H9 (cell line): Measurements from ENCODE around the gene KRTCAP2. TPM values are rescaled to one million over a fixed set of nuclear protein-coding genes. Genes with fewer than 3 reads are reported as not detected.

Experiments
- DNase-seq: peaks from one replicate; pipeline ENCODE4 v3.0.0-alpha.2; 2017
- H2AFZ ChIP-seq: one replicate; pipeline ENCODE4 v1.6.1; 2013; ENCODE audit warnings: mild to moderate bottlenecking, low read length, control low read depth, moderate library complexity
- H2AK5ac ChIP-seq: 2 replicates; pipeline ENCODE4 v1.6.1; 2013; ENCODE audit warnings: low read length, control low read depth, mixed read lengths; ENCODE audit not compliant: insufficient read length
- H2BK120ac ChIP-seq: one replicate; pipeline ENCODE4 v1.6.1; 2013; ENCODE audit warnings: low read depth, mild to moderate bottlenecking, low read length, control low read depth, inconsistent platforms; ENCODE audit not compliant: poor library complexity, severe bottlenecking
- H2BK12ac ChIP-seq: 2 replicates; pipeline ENCODE4 v1.6.1; 2013; ENCODE audit warnings: low read length, control low read depth, mixed read lengths, low read depth; ENCODE audit not compliant: insufficient read length
- H2BK15ac ChIP-seq: 2 replicates; pipeline ENCODE4 v1.6.1; 2013; ENCODE audit warnings: low read depth, low read length, control low read depth
- H2BK20ac ChIP-seq: one replicate; pipeline ENCODE4 v1.6.1; 2013; ENCODE audit warnings: low read depth, mild to moderate bottlenecking, low read length, control low read depth, inconsistent platforms; ENCODE audit not compliant: poor library complexity, severe bottlenecking
- H2BK5ac ChIP-seq: 2 replicates; pipeline ENCODE4 v1.6.1; 2013; ENCODE audit warnings: low read length, control low read depth, mixed read lengths; ENCODE audit not compliant: insufficient read length
- H3K14ac ChIP-seq: 2 replicates; pipeline ENCODE4 v1.6.1; 2013; ENCODE audit warnings: low read length, control low read depth; ENCODE audit not compliant: insufficient read depth
- H3K18ac ChIP-seq: 2 replicates; pipeline ENCODE4 v1.6.1; 2013; ENCODE audit warnings: low read depth, mild to moderate bottlenecking, mixed read lengths, low read length, control low read depth; ENCODE audit not compliant: insufficient read length
- H3K23ac ChIP-seq: 2 replicates; pipeline ENCODE4 v1.6.1; 2013; ENCODE audit warnings: low read length, control low read depth, mixed read lengths, low read depth; ENCODE audit not compliant: insufficient read length
- H3K23me2 ChIP-seq: 2 replicates; pipeline ENCODE4 v1.6.1; 2013; ENCODE audit warnings: low read depth, mild to moderate bottlenecking, mixed read lengths, low read length, control low read depth; ENCODE audit not compliant: insufficient read length, poor library complexity, severe bottlenecking
- H3K27ac ChIP-seq: 2 replicates; pipeline ENCODE4 v1.5.1; 2013; ENCODE audit warnings: low read length, control low read depth, mixed read lengths, low read depth; ENCODE audit not compliant: insufficient read length
- H3K27me3 ChIP-seq: 2 replicates; pipeline ENCODE4 v1.6.1; 2013; ENCODE audit warnings: low read length, control low read depth, inconsistent platforms; ENCODE audit not compliant: insufficient read depth
- H3K4ac ChIP-seq: 2 replicates; pipeline ENCODE4 v1.6.1; 2013; ENCODE audit warnings: low read depth, mild to moderate bottlenecking, control low read depth, inconsistent platforms, low read length, moderate library complexity
- H3K4me1 ChIP-seq: 2 replicates; pipeline ENCODE4 v1.6.1; 2013; ENCODE audit warnings: low read length, control low read depth, inconsistent platforms; ENCODE audit not compliant: insufficient read depth
- H3K4me2 ChIP-seq: 2 replicates; pipeline ENCODE4 v1.6.1; 2013; ENCODE audit warnings: low read length, control low read depth, mixed read lengths; ENCODE audit not compliant: insufficient read length, insufficient read depth
- H3K56ac ChIP-seq: 2 replicates; pipeline ENCODE4 v1.6.1; 2013; ENCODE audit warnings: low read depth, mild to moderate bottlenecking, mixed read lengths, low read length, control low read depth; ENCODE audit not compliant: insufficient read length
- H3K79me1 ChIP-seq: 2 replicates; pipeline ENCODE4 v1.6.1; 2013; ENCODE audit warnings: low read depth, mild to moderate bottlenecking, moderate library complexity, low read length, control low read depth, inconsistent platforms; ENCODE audit not compliant: insufficient read depth, poor library complexity, severe bottlenecking
- H3K79me2 ChIP-seq: 2 replicates; pipeline ENCODE4 v1.6.1; 2013; ENCODE audit warnings: low read length, control low read depth, inconsistent platforms; ENCODE audit not compliant: insufficient read depth
- H3K9ac ChIP-seq: 2 replicates; pipeline ENCODE4 v1.6.1; 2013; ENCODE audit warnings: low read length, control low read depth, mixed read lengths; ENCODE audit not compliant: insufficient read length; ENCODE audit errors: extremely low read depth
- H3K9me3 ChIP-seq: one replicate; pipeline ENCODE4 v1.6.1; 2013; ENCODE audit warnings: low read depth, low read length, inconsistent platforms; ENCODE audit not compliant: control insufficient read depth
- H3T11ph ChIP-seq: one replicate; pipeline ENCODE4 v1.6.1; 2013; ENCODE audit warnings: mild to moderate bottlenecking, low read length, control low read depth, inconsistent platforms
- H4K20me1 ChIP-seq: one replicate; pipeline ENCODE4 v1.6.1; 2013; ENCODE audit not compliant: control insufficient read depth, insufficient read length, insufficient read depth
- H4K5ac ChIP-seq: 2 replicates; pipeline ENCODE4 v1.6.1; 2013; ENCODE audit warnings: low read depth, mild to moderate bottlenecking, mixed read lengths, low read length, control low read depth; ENCODE audit not compliant: insufficient read length
- H4K8ac ChIP-seq: replicated peaks from 2 replicates; pipeline ENCODE4 v1.6.1; 2013; ENCODE audit warnings: low read length, control low read depth, mixed read lengths, low read depth; ENCODE audit not compliant: insufficient read length
- H4K91ac ChIP-seq: 2 replicates; pipeline ENCODE4 v1.6.1; 2013; ENCODE audit warnings: low read depth, mild to moderate bottlenecking, moderate library complexity, mixed read lengths, low read length, control low read depth; ENCODE audit not compliant: insufficient read length
- H3K27ac Mint-ChIP-seq, 3 experiments: 2 replicates in 2 of 3; 3 replicates in 1 of 3; pipeline ENCODE4 v1.8.0; 2020 to 2021; ENCODE audit warnings: mixed read lengths in 3 of 3, mild to moderate bottlenecking in 1 of 3, moderate library complexity in 1 of 3
- H3K27me3 Mint-ChIP-seq: 2 replicates; pipeline ENCODE4 v1.8.0; 2021; ENCODE audit warnings: low read depth, mild to moderate bottlenecking, moderate library complexity, mixed read lengths
- H3K36me3 Mint-ChIP-seq, 3 experiments: 2 replicates in 2 of 3; 3 replicates in 1 of 3; pipeline ENCODE4 v1.8.0; 2020 to 2021; ENCODE audit warnings: low read depth in 3 of 3, mixed read lengths in 3 of 3; ENCODE audit not compliant: insufficient read depth in 1 of 3
- H3K4me1 Mint-ChIP-seq, 2 experiments: 2 replicates each; pipeline ENCODE4 v1.8.0; 2020; ENCODE audit warnings: mixed read lengths in 2 of 2
- H3K4me3 Mint-ChIP-seq, 2 experiments: 2 replicates in 1 of 2; 3 replicates in 1 of 2; pipeline ENCODE4 v1.8.0; 2020 to 2021; ENCODE audit warnings: mild to moderate bottlenecking in 2 of 2, mixed read lengths in 2 of 2, moderate library complexity in 1 of 2
- H3K9me3 Mint-ChIP-seq, 2 experiments: 2 replicates in 1 of 2; 3 replicates in 1 of 2; pipeline ENCODE4 v1.8.0; 2020; ENCODE audit warnings: mild to moderate bottlenecking in 2 of 2, mixed read lengths in 2 of 2, moderate library complexity in 1 of 2
- WGBS: extraction: QIAGEN DNeasy Blood & Tissue Kit; methylation state at CpG from one replicate; pipeline ENCODE4 v1.1.7; 2013; ENCODE audit warnings: missing lambda C conversion rate, low lambda C conversion rate, mixed read lengths; ENCODE audit not compliant: insufficient read length; ENCODE audit errors: extremely low coverage; 5-methylcytosine and 5-hydroxymethylcytosine counted together
- total RNA-seq: library from RNA; stranded (reverse); gene quantifications from 2 replicates; pipeline ENCODE4 v1.2.1, GENCODE V29; 2021
- TF ChIP-seq, protein P1 (sequence below): fragments of 200-600 bp; sonication (generic); conservative IDR thresholded peaks from 3 replicates; pipeline ENCODE4 v1.8.0; 2021; ENCODE audit warnings: antibody characterized with exemption, mild to moderate bottlenecking

KRTCAP2 gene
- total RNA-seq, 1 experiment from 2014 or later, result 149 TPM

DNA sequence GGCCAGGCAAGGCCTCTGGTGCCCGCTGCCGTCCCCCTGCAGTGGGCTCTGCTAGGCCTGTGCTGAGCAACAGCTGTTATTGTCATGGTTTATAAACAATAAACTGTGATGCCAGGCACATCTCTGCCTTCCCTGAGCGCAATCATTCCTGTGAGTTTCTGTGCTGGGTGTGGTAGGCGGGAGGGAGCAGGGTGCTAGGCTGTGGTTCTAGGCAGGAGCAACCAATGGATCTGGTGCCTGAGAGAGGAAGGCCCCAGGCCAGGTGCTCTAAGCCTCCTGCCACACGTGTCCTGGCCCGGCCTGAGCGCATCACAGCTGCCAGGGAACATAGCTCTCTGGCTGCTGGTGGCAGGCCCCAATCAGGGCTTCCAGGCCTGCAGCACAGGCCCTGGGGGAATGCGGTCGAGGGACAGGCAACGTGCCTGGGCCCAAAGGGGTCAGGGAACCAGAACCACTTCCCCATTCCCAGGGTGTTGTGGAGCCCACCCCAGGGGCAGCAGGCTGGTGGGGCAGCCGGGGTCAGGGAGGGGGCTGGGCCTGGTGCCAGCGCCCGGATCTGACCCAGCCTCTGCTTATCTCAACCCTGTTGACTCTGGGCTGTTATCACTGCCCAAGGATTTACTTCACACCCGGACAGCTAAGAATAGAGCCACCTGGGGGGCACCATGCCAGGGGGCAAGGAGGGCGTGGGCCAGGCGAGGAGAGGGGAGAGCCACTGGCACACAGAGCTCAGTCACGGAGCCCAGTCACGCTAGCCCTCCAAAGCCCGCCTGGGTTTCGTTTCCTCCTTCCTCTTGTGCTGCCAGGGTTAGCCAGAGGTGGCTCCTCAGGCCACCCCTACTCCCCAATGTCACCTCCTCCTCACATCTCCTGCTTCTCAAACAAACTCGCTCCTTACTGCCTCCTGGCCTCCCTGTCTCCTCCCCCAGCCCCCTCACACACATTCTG is 12.0 kb upstream of the KRTCAP2 start:
- TF ChIP-seq, protein P1, sequence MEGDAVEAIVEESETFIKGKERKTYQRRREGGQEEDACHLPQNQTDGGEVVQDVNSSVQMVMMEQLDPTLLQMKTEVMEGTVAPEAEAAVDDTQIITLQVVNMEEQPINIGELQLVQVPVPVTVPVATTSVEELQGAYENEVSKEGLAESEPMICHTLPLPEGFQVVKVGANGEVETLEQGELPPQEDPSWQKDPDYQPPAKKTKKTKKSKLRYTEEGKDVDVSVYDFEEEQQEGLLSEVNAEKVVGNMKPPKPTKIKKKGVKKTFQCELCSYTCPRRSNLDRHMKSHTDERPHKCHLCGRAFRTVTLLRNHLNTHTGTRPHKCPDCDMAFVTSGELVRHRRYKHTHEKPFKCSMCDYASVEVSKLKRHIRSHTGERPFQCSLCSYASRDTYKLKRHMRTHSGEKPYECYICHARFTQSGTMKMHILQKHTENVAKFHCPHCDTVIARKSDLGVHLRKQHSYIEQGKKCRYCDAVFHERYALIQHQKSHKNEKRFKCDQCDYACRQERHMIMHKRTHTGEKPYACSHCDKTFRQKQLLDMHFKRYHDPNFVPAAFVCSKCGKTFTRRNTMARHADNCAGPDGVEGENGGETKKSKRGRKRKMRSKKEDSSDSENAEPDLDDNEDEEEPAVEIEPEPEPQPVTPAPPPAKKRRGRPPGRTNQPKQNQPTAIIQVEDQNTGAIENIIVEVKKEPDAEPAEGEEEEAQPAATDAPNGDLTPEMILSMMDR, result no peak; the same call in 2 of the 3 replicates
- Histone ChIP-seq H3K27me3 (no peaks in the 10 kb centered on the region), H3K23me2 (no peaks in the 10 kb centered on the region), H3K79me1 (no peaks in the 10 kb centered on the region), H4K5ac (no peak overlapping the region), H4K91ac (no peak overlapping the region), H3K4me2 (no peak overlapping the region), H2AFZ (no peak overlapping the region), H3K23ac (no peak overlapping the region), H2BK12ac (no peak overlapping the region), H3T11ph (no peak overlapping the region), H3K9me3 (no peaks in the 10 kb centered on the region), H3K79me2 (no peaks in the 10 kb centered on the region), H4K8ac (no peak overlapping the region), H3K18ac (no peak overlapping the region), H3K9ac (no peak overlapping the region), H3K4me1 (peaks cover 3% of the 10 kb centered on the region), H3K14ac (no peak overlapping the region), H3K56ac (no peak overlapping the region), H4K20me1 (no peaks in the 10 kb centered on the region), H2BK120ac (no peak overlapping the region), H3K4ac (no peak overlapping the region), H2AK5ac (no peak overlapping the region), H2BK20ac (no peak overlapping the region), H3K27ac (no peak overlapping the region), H2BK15ac (no peak overlapping the region), H2BK5ac (no peak overlapping the region)
- peaks cover 1% of the 10 kb centered on the region; the same call in 1 of the 2 replicates for H3K27me3 Mint-ChIP-seq
- H3K4me1 Mint-ChIP-seq, result peaks cover 17 to 31% of the 10 kb centered on the region in 2 experiments
- H3K9me3 Mint-ChIP-seq, result peaks cover 0 to 2% of the 10 kb centered on the region in 2 experiments; a peak in 1 of 5 replicates
- peaks cover 12 to 34% (median 30%) of the 10 kb centered on the region in 3 experiments; a peak in 6 of 7 replicates for H3K36me3 Mint-ChIP-seq
- H3K4me3 Mint-ChIP-seq, result no peak overlapping the region
- WGBS, result no CpG with 5 or more reads among the region's 21 CpGs
- H3K27ac Mint-ChIP-seq, result peak overlapping the region in 2 of 3 experiments; percentile 3 to 55; a peak in 4 of 7 replicates
- no peak for DNase-seq
